ENCODE measurements around the gene ANGPT4. TPM values are rescaled to one million over a fixed set of nuclear protein-coding genes. Genes with fewer than 3 reads are reported as not detected.
"Not testable (repeated sequence)": the region's sequence is repeated elsewhere in the genome, so short reads cannot be mapped to it uniquely, and the experiment has no call there.

Gene ANGPT4
- total RNA-seq, 1 experiment from 2014 or later: not detected

DNA sequence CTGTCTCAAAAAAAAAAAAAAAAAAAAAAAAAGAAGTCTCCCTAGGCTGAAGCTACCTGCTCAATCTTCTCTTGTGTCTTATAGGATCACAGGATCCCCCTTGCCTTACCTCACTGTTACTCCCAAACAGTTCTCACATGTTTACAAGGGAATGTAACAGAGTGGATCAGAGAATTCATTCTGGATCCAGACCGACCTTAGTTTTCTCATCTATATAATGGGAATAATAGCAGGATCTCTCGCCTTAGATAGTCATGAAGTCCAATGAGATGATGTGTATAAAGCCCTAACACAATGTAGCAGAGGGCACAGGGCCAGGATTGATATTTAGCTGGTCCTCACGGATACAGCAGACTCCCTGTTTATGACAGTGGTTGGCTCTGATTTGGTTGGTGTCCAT lies 84.9 kb downstream of the ANGPT4 start:
- Histone ChIP-seq H3K9me3 (ENCODE audit: low read length) (no peaks in the 10 kb centered on the region), H2AFZ (ENCODE audit: low read length) (no peak overlapping the region), H3K27me3 (ENCODE audit: low read length) (0 out of 2 replicates have a peak, but pooled peaks cover 2% of the 10 kb centered on the region), H3K79me2 (ENCODE audit: low read length) (no peaks in the 10 kb centered on the region), H3K9ac (ENCODE audit: low read length) (no peak overlapping the region), H3K4me3 (ENCODE audit: low read length) (no peak overlapping the region), H3K36me3 (ENCODE audit: insufficient read depth, low read length) (no peaks in the 10 kb centered on the region), H3K27ac (ENCODE audit: low read length) (no peak overlapping the region), H4K20me1 (ENCODE audit: insufficient read depth, low read depth, low read length) (no peaks in the 10 kb centered on the region), H3K9me2 (replicated peaks; ENCODE audit: insufficient read depth, low read length) (no peaks in the 10 kb centered on the region), H3K4me1 (ENCODE audit: low read length) (peaks cover 22% of the 10 kb centered on the region), H3K4me2 (ENCODE audit: low read depth, low read length, poor library complexity, severe bottlenecking) (no peak overlapping the region)
- no peak for DNase-seq

- H3K36me3 ChIP-seq (ENCODE audit: insufficient read depth, low read length): no peaks in the 10 kb centered on the region
- H3K27me3 ChIP-seq (ENCODE audit: low read length): no peaks in the 10 kb centered on the region
- no peaks in the 10 kb centered on the region for H3K9me3 ChIP-seq (ENCODE audit: low read length)
- H2AFZ ChIP-seq (ENCODE audit: low read length): no peak overlapping the region
- no peak overlapping the region for H3K4me2 ChIP-seq (ENCODE audit: low read depth, low read length, poor library complexity, severe bottlenecking)
- H3K79me2 ChIP-seq (ENCODE audit: low read length): no peaks in the 10 kb centered on the region
- no peak overlapping the region for H3K9ac ChIP-seq (ENCODE audit: low read length)
- no peaks in the 10 kb centered on the region for H4K20me1 ChIP-seq (ENCODE audit: insufficient read depth, low read depth, low read length)
- no peak overlapping the region for H3K4me3 ChIP-seq (ENCODE audit: low read length)
- H3K4me1 ChIP-seq (ENCODE audit: low read length): peaks cover 15% of the 10 kb centered on the region
- H3K27ac ChIP-seq (ENCODE audit: low read length): no peak overlapping the region
- no peaks in the 10 kb centered on the region for H3K9me2 ChIP-seq (replicated peaks; ENCODE audit: insufficient read depth, low read length)
- DNase-seq: no peak
These were observed 86.1 kb downstream of the ANGPT4 start for GRCh38 chr20:830011-830521.

- Histone ChIP-seq H3K9ac (ENCODE audit: low read length) (no peak overlapping the region), H3K9me2 (replicated peaks; ENCODE audit: insufficient read depth, low read length) (no peaks in the 10 kb centered on the region), H3K79me2 (ENCODE audit: low read length) (no peaks in the 10 kb centered on the region), H3K9me3 (ENCODE audit: low read length) (no peaks in the 10 kb centered on the region), H3K4me2 (ENCODE audit: low read depth, low read length, poor library complexity, severe bottlenecking) (no peak overlapping the region), H3K36me3 (ENCODE audit: insufficient read depth, low read length) (no peaks in the 10 kb centered on the region), H2AFZ (ENCODE audit: low read length) (no peak overlapping the region), H3K27me3 (ENCODE audit: low read length) (no peaks in the 10 kb centered on the region), H3K4me3 (ENCODE audit: low read length) (no peak overlapping the region), H3K27ac (ENCODE audit: low read length) (no peak overlapping the region), H4K20me1 (ENCODE audit: insufficient read depth, low read depth, low read length) (no peaks in the 10 kb centered on the region), H3K4me1 (ENCODE audit: low read length) (peaks cover 14% of the 10 kb centered on the region)
- no peak for DNase-seq
These were observed 86.6 kb downstream of the ANGPT4 start for GRCh38 chr20:829551-829950.

GRCh38 chr20:828987-829386 lies 87.1 kb downstream of the ANGPT4 start:
- Histone ChIP-seq H3K9me2 (replicated peaks; ENCODE audit: insufficient read depth, low read length) (no peaks in the 10 kb centered on the region), H3K79me2 (ENCODE audit: low read length) (no peaks in the 10 kb centered on the region), H3K4me1 (ENCODE audit: low read length) (peaks cover 9% of the 10 kb centered on the region), H3K9me3 (ENCODE audit: low read length) (no peaks in the 10 kb centered on the region), H3K9ac (ENCODE audit: low read length) (no peak overlapping the region), H3K27ac (ENCODE audit: low read length) (no peak overlapping the region), H3K4me3 (ENCODE audit: low read length) (no peak overlapping the region), H2AFZ (ENCODE audit: low read length) (no peak overlapping the region), H3K4me2 (ENCODE audit: low read depth, low read length, poor library complexity, severe bottlenecking) (no peak overlapping the region), H3K27me3 (ENCODE audit: low read length) (no peaks in the 10 kb centered on the region), H4K20me1 (ENCODE audit: insufficient read depth, low read depth, low read length) (no peaks in the 10 kb centered on the region), H3K36me3 (ENCODE audit: insufficient read depth, low read length) (no peaks in the 10 kb centered on the region)
- no peak for DNase-seq

DNA sequence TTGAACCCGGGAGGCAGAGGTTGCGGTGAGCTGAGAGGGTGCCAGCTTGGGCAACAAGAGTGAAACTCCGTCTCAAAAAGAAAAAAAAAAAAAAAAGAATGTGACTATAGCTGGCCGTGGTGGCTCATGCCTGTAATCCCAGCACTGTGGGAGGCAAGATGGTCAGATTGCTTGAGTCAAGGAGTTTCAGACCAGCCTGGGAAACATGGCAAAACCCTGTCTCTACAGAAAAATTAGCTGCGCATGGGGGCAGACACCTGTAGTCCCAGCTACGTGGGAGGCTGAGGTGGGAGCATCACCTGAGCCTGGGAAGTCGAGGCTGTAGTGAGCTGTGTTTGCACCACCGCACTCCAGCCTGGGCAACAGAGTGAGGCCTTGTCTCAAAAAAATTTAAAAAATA lies 88.2 kb downstream of the ANGPT4 start:
- H3K36me3 ChIP-seq (ENCODE audit: insufficient read depth, low read length): not testable (repeated sequence)

DNA sequence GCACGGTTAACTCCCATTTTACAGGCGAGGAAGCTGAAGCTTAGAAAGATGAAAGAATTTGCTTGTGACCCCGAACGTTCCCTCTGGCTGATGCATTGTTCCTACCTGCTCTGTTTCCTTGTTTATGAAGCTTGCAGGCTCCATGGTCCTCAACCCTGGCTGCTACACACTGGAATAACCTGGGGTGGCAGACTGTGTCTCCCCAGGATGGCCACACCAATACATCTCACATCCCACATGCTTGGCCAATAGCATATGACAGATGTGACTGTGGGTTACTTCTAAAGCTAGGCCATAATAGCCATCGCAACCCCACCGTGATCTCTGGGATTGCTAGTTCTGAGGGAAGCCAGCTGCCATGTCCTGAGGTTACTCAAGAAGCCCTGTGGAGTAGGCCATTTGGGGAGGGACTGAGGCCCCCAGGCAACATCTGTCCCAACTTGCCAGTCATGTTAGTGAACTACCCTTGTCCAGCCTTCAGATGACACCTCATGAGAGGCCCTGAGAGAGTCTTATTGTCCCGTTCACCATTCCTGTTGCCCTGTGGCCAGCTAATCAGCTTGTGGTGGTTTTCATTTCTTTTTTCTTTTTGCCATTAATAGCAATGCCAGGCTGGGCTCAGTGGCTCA lies 89.3 kb downstream of the ANGPT4 start:
- H3K27ac ChIP-seq (ENCODE audit: low read length): no peak overlapping the region

More for the DNA sequence above, 88.2 kb downstream of the ANGPT4 start:
- H3K9me3 ChIP-seq (ENCODE audit: low read length); H3K27ac ChIP-seq (ENCODE audit: low read length); H3K4me2 ChIP-seq (ENCODE audit: low read depth, low read length, poor library complexity, severe bottlenecking); H3K27me3 ChIP-seq (ENCODE audit: low read length); H3K9ac ChIP-seq (ENCODE audit: low read length); H3K79me2 ChIP-seq (ENCODE audit: low read length); H3K9me2 ChIP-seq (replicated peaks; ENCODE audit: insufficient read depth, low read length); H3K4me3 ChIP-seq (ENCODE audit: low read length); H2AFZ ChIP-seq (ENCODE audit: low read length); H4K20me1 ChIP-seq (ENCODE audit: insufficient read depth, low read depth, low read length); DNase-seq; H3K4me1 ChIP-seq (ENCODE audit: low read length): not testable (repeated sequence)

DNA sequence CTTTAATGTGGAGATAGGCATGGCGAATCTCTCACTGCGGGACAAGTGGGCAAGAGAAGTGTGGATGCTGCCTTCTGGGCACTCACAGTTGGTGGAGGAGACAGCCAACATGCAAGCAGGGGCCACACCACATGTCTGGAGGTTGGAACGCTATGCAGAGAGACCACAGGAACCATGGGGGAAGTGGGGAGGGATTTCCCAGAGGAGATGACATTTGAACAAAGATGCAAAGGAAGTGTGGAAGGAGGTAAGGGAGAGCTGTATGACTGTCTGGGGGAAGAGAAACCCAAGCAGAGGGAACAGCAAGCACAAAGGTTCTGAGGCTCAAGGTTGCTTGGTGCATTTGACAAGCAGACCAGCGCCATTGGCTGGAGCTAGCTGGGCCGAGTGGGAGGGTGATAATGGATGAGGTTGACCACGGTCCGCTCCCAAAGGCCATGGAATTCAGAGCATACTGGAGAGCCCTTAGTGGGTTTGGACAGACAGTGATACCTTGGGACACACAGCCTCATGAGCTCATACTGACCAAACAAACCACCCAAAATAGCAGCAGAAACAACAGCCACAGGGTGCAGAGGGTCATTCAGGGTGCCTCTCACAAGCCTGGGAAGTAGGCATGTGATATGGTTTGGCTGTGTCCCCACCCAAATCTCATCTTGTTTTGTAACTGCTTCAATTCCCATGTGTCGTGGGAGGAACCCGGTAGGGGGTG lies 90.3 kb downstream of the ANGPT4 start:
- Histone ChIP-seq H3K9me2 (replicated peaks; ENCODE audit: insufficient read depth, low read length) (no peaks in the 10 kb centered on the region), H3K27ac (ENCODE audit: low read length) (no peak overlapping the region), H3K4me2 (ENCODE audit: low read depth, low read length, poor library complexity, severe bottlenecking) (no peak overlapping the region), H3K4me1 (ENCODE audit: low read length) (peaks cover 7% of the 10 kb centered on the region), H3K79me2 (ENCODE audit: low read length) (no peaks in the 10 kb centered on the region), H3K36me3 (ENCODE audit: insufficient read depth, low read length) (no peaks in the 10 kb centered on the region), H3K4me3 (ENCODE audit: low read length) (no peak overlapping the region), H3K9ac (ENCODE audit: low read length) (no peak overlapping the region), H2AFZ (ENCODE audit: low read length) (no peak overlapping the region), H3K27me3 (ENCODE audit: low read length) (no peaks in the 10 kb centered on the region), H4K20me1 (ENCODE audit: insufficient read depth, low read depth, low read length) (no peaks in the 10 kb centered on the region), H3K9me3 (ENCODE audit: low read length) (no peaks in the 10 kb centered on the region)
- DNase-seq: no peak

More for the DNA sequence above, 89.3 kb downstream of the ANGPT4 start:
- Histone ChIP-seq H3K4me1 (ENCODE audit: low read length) (peaks cover 7% of the 10 kb centered on the region), H3K36me3 (ENCODE audit: insufficient read depth, low read length) (no peaks in the 10 kb centered on the region), H3K4me2 (ENCODE audit: low read depth, low read length, poor library complexity, severe bottlenecking) (no peak overlapping the region), H3K9me2 (replicated peaks; ENCODE audit: insufficient read depth, low read length) (no peaks in the 10 kb centered on the region), H4K20me1 (ENCODE audit: insufficient read depth, low read depth, low read length) (no peaks in the 10 kb centered on the region), H2AFZ (ENCODE audit: low read length) (no peak overlapping the region), H3K9me3 (ENCODE audit: low read length) (no peaks in the 10 kb centered on the region), H3K79me2 (ENCODE audit: low read length) (no peaks in the 10 kb centered on the region), H3K27me3 (ENCODE audit: low read length) (no peaks in the 10 kb centered on the region), H3K9ac (ENCODE audit: low read length) (no peak overlapping the region), H3K4me3 (ENCODE audit: low read length) (no peak overlapping the region)
- DNase-seq: no peak

DNA sequence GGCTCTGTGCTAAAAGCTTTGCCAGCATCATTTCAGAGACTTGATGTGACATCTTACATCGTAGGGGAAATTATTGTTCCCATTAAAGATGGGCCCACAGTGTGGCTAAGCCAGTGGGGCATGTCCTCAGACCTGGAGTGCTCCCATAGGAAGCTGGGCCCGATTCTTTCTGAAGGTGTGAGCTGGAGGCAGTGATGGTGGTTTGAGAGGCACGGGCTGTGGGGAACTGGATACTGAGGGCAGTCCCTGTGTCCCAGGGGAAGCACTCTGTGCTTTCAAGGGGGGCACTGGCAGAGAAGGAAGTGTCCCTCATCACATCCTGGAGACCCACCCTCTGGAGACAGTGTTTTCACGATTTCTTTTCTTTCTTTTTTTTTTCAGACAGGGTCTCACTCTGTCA lies 91.2 kb downstream of the ANGPT4 start:
- no peak overlapping the region for H2AFZ ChIP-seq (ENCODE audit: low read length)
- no peaks in the 10 kb centered on the region for H3K9me2 ChIP-seq (replicated peaks; ENCODE audit: insufficient read depth, low read length)
- no peaks in the 10 kb centered on the region for H3K79me2 ChIP-seq (ENCODE audit: low read length)
- H3K4me2 ChIP-seq (ENCODE audit: low read depth, low read length, poor library complexity, severe bottlenecking): no peak overlapping the region
- no peak overlapping the region for H3K4me3 ChIP-seq (ENCODE audit: low read length)
- no peaks in the 10 kb centered on the region for H3K36me3 ChIP-seq (ENCODE audit: insufficient read depth, low read length)
- H3K27me3 ChIP-seq (ENCODE audit: low read length): no peaks in the 10 kb centered on the region
- no peaks in the 10 kb centered on the region for H4K20me1 ChIP-seq (ENCODE audit: insufficient read depth, low read depth, low read length)
- H3K9ac ChIP-seq (ENCODE audit: low read length): no peak overlapping the region
- no peak for DNase-seq
- no peak overlapping the region for H3K27ac ChIP-seq (ENCODE audit: low read length)
- no peaks in the 10 kb centered on the region for H3K9me3 ChIP-seq (ENCODE audit: low read length)
- H3K4me1 ChIP-seq (ENCODE audit: low read length): peaks cover 7% of the 10 kb centered on the region
